ENCODE data around the gene SLC15A5.

- no peak for TF ChIP-seq POLR2A (IDR thresholded peaks at IDR 0.05)
- TF ChIP-seq POLR2AphosphoS5 (IDR thresholded peaks at IDR 0.05) = no peak
Measured at GRCh38 chr12:16168078-16168477, 109.4 kb downstream of the SLC15A5 start.
